Right lobe of liver (tissue), 4 donors: ENCODE data around the gene GLCE.

ENCODE experiments used
- POLR2A ChIP-seq: fragments of 450-650 bp; IDR thresholded peaks from one replicate; pipeline ENCODE4 v1.6.1; 2017; ENCODE audit warnings: antibody characterized with exemption, mild to moderate bottlenecking
- TF ChIP-seq, protein P1 (sequence below), 4 donors: fragments of 200-600 bp in 3 of 4; fragments of 450-650 bp in 1 of 4; IDR thresholded peaks; one replicate each; pipeline versions ENCODE4 v1.5.1 to v1.8.0; 2016 to 2022; ENCODE audit warnings: antibody characterized with exemption in 4 of 4, mild to moderate bottlenecking in 2 of 4
- donor health status: DM: no; HTN: no; CAD: no.
- donor health status: DM: no; HTN: no; CAD: no.
- donor health status: DM: no; HTN: yes; CAD: no.

DNA sequence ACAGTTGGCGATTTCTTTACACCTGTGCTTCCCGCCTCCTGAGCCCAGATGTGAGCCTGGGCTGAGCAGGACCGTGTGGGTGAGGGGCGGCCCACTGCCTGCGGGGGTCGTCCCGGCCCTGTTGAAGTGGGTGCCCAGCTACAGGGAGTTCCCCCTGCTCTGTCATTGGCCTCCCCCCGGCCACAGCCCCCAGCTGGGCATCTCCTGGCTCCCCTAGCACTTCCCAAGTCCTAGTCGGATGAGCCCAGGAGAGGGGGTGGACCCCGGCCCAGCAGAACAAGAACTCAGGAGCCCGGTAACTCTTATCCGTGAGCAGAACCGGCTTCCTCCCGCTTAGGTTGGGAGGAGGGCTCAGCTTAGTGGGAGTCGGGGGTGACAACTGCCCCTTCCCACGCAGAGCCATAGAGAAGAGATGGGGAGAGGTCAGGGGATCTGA is 139.0 kb downstream of the GLCE start:
- TF ChIP-seq, protein P1, sequence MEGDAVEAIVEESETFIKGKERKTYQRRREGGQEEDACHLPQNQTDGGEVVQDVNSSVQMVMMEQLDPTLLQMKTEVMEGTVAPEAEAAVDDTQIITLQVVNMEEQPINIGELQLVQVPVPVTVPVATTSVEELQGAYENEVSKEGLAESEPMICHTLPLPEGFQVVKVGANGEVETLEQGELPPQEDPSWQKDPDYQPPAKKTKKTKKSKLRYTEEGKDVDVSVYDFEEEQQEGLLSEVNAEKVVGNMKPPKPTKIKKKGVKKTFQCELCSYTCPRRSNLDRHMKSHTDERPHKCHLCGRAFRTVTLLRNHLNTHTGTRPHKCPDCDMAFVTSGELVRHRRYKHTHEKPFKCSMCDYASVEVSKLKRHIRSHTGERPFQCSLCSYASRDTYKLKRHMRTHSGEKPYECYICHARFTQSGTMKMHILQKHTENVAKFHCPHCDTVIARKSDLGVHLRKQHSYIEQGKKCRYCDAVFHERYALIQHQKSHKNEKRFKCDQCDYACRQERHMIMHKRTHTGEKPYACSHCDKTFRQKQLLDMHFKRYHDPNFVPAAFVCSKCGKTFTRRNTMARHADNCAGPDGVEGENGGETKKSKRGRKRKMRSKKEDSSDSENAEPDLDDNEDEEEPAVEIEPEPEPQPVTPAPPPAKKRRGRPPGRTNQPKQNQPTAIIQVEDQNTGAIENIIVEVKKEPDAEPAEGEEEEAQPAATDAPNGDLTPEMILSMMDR (IDR thresholded peaks at IDR 0.05), result no peak
- no peak for TF ChIP-seq POLR2A
